T1000 (cell line): Measurements from ENCODE around the gene OR8B3.

ENCODE experiments used
- DNase-seq: peaks from one replicate; lab custom pipeline; 2025; ENCODE audit warnings: mixed read lengths; lab: John Stamatoyannopoulos, UW

OR8B3 gene

GRCh38 chr11:124359566-124359965 lies 39.3 kb downstream of the OR8B3 start:
- no peak for DNase-seq

GRCh38 chr11:124346311-124346955 lies 52.4 kb downstream of the OR8B3 start:
- DNase-seq, result no peak
